Cardiac muscle cell (in vitro differentiated cells and primary cell): ENCODE results near the gene KRT71. TPM values are rescaled to one million over a fixed set of nuclear protein-coding genes. Genes with fewer than 3 reads are reported as not detected.

Source experiments
- DNase-seq, 2 donors: peaks; one replicate each; pipeline versions ENCODE4 v3.0.0 to v3.0.0-alpha.2; 2010 to 2017; ENCODE audit warnings: low read depth in 1 of 2, low spot score in 1 of 2
- H3K27ac ChIP-seq: fragments of 200-600 bp; sonication (generic); 2 replicates; pipeline ENCODE4 v1.5.1; 2016
- H3K27me3 ChIP-seq: fragments of 200-600 bp; sonication (generic); 2 replicates; pipeline ENCODE4 v1.6.0; 2016; ENCODE audit warnings: control low read depth
- H3K36me3 ChIP-seq: fragments of 200-600 bp; sonication (generic); 2 replicates; pipeline ENCODE4 v1.5.1; 2016; ENCODE audit warnings: control low read depth
- H3K4me1 ChIP-seq: fragments of 200-600 bp; sonication (generic); 2 replicates; pipeline ENCODE4 v1.8.1; 2017; ENCODE audit warnings: low read depth, mild to moderate bottlenecking, mixed run types
- H3K4me3 ChIP-seq: fragments of 200-600 bp; sonication (generic); 2 replicates; pipeline ENCODE4 v1.5.1; 2016; ENCODE audit warnings: mild to moderate bottlenecking
- H3K9me3 ChIP-seq: fragments of 200-600 bp; sonication (generic); 2 replicates; pipeline ENCODE4 v1.5.1; 2017; ENCODE audit warnings: low read depth, mild to moderate bottlenecking, control low read depth
- polyA plus RNA-seq: library from polyadenylated mRNA; unstranded; fragments of >200 nt; fragmentation: Nextera tagmentation; extraction: Ambion mirVana; gene quantifications from 2 replicates; pipeline ENCODE4 v1.2.1, GENCODE V29; 2016
- total RNA-seq: library from RNA; depleted of rRNA; stranded (reverse); fragments of >200 nt; gene quantifications from 2 replicates; pipeline ENCODE4 v1.2.3, GENCODE V29; 2016
- TF ChIP-seq, protein P1 (sequence below): IDR thresholded peaks from 2 replicates; pipeline ENCODE4 v1.5.1; 2012; ENCODE audit warnings: low read depth, mild to moderate bottlenecking, low read length

The KRT71 gene
- total and polyA plus RNA-seq, 2 experiments from 2014 or later: not detected

DNA sequence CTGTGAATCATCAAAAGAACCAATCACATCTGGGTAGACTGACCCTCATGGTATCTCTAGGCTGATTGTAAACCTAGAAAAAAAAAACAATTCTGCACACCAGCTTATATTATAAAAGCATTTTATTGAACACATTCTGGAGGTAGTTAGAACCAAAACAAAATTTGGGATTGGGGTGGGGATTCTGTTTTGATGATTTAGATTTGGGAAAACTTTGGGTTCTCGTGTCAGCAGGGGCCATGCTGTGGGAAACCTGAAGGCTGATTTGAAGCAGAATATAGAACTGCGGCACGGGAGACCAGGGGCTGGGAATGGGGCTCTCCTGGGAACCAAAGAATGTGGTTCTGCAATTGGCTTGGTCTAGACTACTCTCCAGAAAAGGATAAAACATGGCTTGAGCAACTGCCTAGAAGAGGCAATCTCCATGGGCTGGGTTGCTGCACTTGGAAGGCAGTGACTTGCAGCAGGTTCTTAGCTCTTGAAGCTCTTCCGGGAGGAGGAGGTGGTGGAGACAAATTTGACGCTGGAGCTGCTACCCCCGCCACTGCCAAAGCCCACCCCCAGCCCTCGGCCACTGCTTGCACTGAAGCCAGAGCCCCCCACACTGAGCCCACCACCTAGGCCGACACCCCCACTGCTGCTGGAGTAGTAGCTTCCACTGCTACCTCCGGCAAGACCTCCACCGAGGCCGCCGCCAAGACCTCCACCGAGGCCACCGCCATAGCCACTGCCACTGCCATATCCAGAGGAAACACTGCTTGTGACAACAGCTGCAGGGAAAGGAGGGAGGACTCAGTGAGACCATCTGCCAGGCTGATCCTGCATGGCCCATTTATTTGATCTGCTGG is 38.2 kb downstream of the KRT71 start:
- TF ChIP-seq, protein P1, sequence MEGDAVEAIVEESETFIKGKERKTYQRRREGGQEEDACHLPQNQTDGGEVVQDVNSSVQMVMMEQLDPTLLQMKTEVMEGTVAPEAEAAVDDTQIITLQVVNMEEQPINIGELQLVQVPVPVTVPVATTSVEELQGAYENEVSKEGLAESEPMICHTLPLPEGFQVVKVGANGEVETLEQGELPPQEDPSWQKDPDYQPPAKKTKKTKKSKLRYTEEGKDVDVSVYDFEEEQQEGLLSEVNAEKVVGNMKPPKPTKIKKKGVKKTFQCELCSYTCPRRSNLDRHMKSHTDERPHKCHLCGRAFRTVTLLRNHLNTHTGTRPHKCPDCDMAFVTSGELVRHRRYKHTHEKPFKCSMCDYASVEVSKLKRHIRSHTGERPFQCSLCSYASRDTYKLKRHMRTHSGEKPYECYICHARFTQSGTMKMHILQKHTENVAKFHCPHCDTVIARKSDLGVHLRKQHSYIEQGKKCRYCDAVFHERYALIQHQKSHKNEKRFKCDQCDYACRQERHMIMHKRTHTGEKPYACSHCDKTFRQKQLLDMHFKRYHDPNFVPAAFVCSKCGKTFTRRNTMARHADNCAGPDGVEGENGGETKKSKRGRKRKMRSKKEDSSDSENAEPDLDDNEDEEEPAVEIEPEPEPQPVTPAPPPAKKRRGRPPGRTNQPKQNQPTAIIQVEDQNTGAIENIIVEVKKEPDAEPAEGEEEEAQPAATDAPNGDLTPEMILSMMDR: no peak
- Histone ChIP-seq H3K27me3 (peaks cover 3% of the 10 kb centered on the region), H3K27ac (no peak overlapping the region), H3K9me3 (no peaks in the 10 kb centered on the region), H3K4me3 (no peak overlapping the region), H3K36me3 (no peaks in the 10 kb centered on the region), H3K4me1 (no peaks in the 10 kb centered on the region)
- no peak for DNase-seq

DNA sequence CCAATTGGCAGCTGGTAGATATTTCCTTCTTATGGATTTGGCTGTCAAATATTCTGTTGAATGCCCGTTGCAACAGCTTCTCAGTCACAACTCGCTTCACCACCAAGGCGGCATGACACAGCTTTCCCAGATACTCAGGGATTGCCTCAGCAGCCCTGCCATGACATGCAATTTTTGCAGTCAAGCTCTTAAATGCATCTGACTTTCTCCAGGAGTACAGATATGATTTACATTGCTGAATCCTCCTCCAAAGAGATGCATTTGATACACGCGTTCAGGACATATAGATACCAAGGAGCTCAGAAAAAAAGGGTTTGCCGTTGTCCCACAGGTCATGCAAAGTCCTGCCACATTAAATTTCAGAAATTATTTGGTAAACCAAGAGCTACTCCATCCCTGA is 39.2 kb downstream of the KRT71 start:
- Histone ChIP-seq H3K9me3 (no peaks in the 10 kb centered on the region), H3K27me3 (no peaks in the 10 kb centered on the region), H3K4me1 (no peaks in the 10 kb centered on the region), H3K36me3 (no peaks in the 10 kb centered on the region), H3K27ac (no peak overlapping the region), H3K4me3 (no peak overlapping the region)
- no peak for DNase-seq
- TF ChIP-seq, protein P1: no peak

DNA sequence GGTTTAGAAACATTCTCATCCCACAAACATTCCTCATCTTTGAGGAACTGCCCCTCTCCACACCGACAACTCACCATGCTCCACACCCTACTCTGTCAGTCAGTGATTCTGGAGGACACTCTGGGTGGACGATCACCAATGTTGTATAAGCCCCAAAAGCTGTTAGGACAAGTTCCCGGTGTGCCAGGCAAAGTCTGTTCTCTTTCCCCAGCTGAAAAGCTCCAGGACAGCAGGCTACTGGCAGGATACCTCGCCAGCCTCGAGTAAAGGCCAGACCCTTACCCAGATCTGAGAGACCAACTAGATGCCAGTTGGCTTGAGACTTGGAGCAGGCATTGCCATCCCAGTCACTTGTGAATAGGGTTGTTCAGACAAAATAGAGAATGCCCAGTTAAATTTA is 44.7 kb downstream of the KRT71 start:
- no peaks in the 10 kb centered on the region for H3K9me3 ChIP-seq
- H3K4me3 ChIP-seq: no peak overlapping the region
- H3K36me3 ChIP-seq: no peaks in the 10 kb centered on the region
- H3K4me1 ChIP-seq: no peaks in the 10 kb centered on the region
- no peaks in the 10 kb centered on the region for H3K27me3 ChIP-seq
- DNase-seq: no peak
- H3K27ac ChIP-seq: no peak overlapping the region
- TF ChIP-seq, protein P1: no peak

DNA sequence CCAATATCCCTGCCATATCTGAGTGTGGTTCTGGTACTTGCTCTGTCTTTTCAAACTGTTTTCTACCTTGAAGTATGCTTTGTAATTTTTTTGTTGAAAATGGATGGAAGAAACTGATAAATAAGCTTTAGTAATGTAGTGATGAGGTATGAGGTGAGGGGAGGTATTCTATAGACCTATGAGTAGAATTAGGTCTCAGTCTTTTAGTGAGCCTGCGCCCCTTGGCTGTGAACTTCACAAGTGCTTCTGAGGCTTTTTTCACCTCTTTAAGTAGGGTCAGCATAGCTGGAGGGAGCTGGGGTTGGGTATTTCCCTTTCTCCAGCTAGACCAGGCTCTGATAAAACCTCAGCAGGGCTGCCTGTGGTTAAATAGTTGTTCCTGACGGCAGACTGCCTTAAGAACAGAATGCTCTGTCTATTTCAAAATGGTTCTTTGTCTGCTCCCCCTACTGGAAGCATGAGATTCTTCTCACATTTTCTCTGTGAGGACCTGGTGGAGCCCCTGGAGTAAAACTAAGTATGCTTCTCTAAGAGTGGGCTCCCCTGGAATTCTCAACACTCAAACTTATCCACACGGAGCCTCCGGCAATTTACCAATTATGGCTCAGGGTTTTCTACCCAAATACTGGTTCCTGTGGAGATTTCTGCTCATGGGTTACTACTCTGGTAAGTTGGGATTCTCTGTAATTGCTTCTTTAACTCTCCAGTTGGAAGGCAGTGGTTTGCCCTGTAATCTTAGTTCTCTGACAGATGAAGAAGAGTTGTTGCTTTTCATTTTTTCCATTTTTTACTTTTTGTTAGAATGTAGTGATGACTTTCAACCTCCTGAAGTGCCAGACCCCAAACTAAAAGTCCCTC is 45.9 kb downstream of the KRT71 start:
- Histone ChIP-seq H3K27me3 (no peaks in the 10 kb centered on the region), H3K36me3 (no peaks in the 10 kb centered on the region), H3K9me3 (no peaks in the 10 kb centered on the region), H3K4me1 (no peaks in the 10 kb centered on the region), H3K27ac (no peak overlapping the region), H3K4me3 (no peak overlapping the region)
- TF ChIP-seq, protein P1: peak; percentile 73
- peak; percentile 69 to 93 for DNase-seq

DNA sequence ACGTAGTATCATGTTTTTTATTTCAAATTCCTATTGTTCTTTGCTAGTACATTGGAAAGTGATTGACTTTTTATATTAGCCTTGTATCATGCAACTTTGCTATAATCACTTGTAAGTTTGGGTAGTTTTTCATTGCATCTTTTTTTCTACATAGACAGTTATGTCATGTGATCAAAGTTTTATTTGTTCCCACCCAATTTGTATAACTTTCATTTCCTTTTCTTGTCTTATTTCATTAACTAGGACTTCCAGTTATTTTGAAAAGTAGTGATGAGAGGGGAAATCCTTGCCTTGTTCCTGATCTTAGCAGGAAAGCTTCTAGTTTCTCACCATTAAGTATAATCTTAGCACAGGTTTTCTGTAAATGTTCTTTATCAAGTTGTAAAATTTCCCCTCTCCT is 50.1 kb downstream of the KRT71 start:
- Histone ChIP-seq H3K27me3 (no peaks in the 10 kb centered on the region), H3K4me3 (no peak overlapping the region), H3K9me3 (no peaks in the 10 kb centered on the region), H3K4me1 (no peaks in the 10 kb centered on the region), H3K36me3 (no peaks in the 10 kb centered on the region), H3K27ac (no peak overlapping the region)
- DNase-seq: no peak
- TF ChIP-seq, protein P1: no peak
